ENCODE measurements around the gene ATP9B.

Gene ATP9B

GRCh38 chr18:79211844-79212243 is 142.7 kb downstream of the ATP9B start:
- WGBS, 2 experiments (ENCODE audit: insufficient coverage in 2 of 2): 93 to 100% methylated on average over 2 to 3 of the region's 5 CpGs
- H3K36me3 ChIP-seq (ENCODE audit: control insufficient read depth, insufficient read depth, low read length): peaks cover 9% of the 10 kb centered on the region
- H3K4me1 ChIP-seq (ENCODE audit: control insufficient read depth, insufficient read depth, low read length, poor library complexity, severe bottlenecking): no peaks in the 10 kb centered on the region
- no peak overlapping the region for H3K4me3 ChIP-seq (ENCODE audit: extremely low read depth, insufficient read depth, low read length, poor library complexity, severe bottlenecking)
- no peaks in the 10 kb centered on the region for H3K9me3 ChIP-seq (ENCODE audit: control insufficient read depth, low read length)
- no peak overlapping the region for H3K27ac ChIP-seq (ENCODE audit: low read depth, low read length, severe bottlenecking)

GRCh38 chr18:79214056-79214455 is 144.9 kb downstream of the ATP9B start:
- Histone ChIP-seq H3K4me3 (ENCODE audit: extremely low read depth, insufficient read depth, low read length, poor library complexity, severe bottlenecking) (no peak overlapping the region), H3K4me1 (ENCODE audit: control insufficient read depth, insufficient read depth, low read length, poor library complexity, severe bottlenecking) (no peaks in the 10 kb centered on the region), H3K9me3 (ENCODE audit: control insufficient read depth, low read length) (no peaks in the 10 kb centered on the region), H3K27ac (ENCODE audit: low read depth, low read length, severe bottlenecking) (no peak overlapping the region), H3K36me3 (ENCODE audit: control insufficient read depth, insufficient read depth, low read length) (no peaks in the 10 kb centered on the region)
- 100% methylated on average over 2 of the region's 3 CpGs; no CpG with 5 or more reads in 1 of the 2 experiments for WGBS, 2 experiments (ENCODE audit: insufficient coverage in 2 of 2)

- H3K27ac ChIP-seq (ENCODE audit: low read depth, low read length, severe bottlenecking): no peak overlapping the region
- no peaks in the 10 kb centered on the region for H3K36me3 ChIP-seq (ENCODE audit: control insufficient read depth, insufficient read depth, low read length)
- H3K4me1 ChIP-seq (ENCODE audit: control insufficient read depth, insufficient read depth, low read length, poor library complexity, severe bottlenecking): no peaks in the 10 kb centered on the region
- 95 to 100% methylated on average over 3 to 6 of the region's 6 CpGs for WGBS, 2 experiments (ENCODE audit: insufficient coverage in 2 of 2)
- no peak overlapping the region for H3K4me3 ChIP-seq (ENCODE audit: extremely low read depth, insufficient read depth, low read length, poor library complexity, severe bottlenecking)
- no peaks in the 10 kb centered on the region for H3K9me3 ChIP-seq (ENCODE audit: control insufficient read depth, low read length)
Measured at GRCh38 chr18:79216176-79216575, 147.0 kb downstream of the ATP9B start.

GRCh38 chr18:79217979-79218604 is 148.9 kb downstream of the ATP9B start:
- 90 to 94% methylated on average over 17 to 19 of the region's 19 CpGs for WGBS, 2 experiments (ENCODE audit: insufficient coverage in 2 of 2)
- no peak overlapping the region for H3K27ac ChIP-seq (ENCODE audit: low read depth, low read length, severe bottlenecking)
- H3K4me1 ChIP-seq (ENCODE audit: control insufficient read depth, insufficient read depth, low read length, poor library complexity, severe bottlenecking): no peaks in the 10 kb centered on the region

GRCh38 chr18:79218605-79219190 is 149.5 kb downstream of the ATP9B start:
- no peaks in the 10 kb centered on the region for H3K36me3 ChIP-seq (ENCODE audit: control insufficient read depth, insufficient read depth, low read length)
- no peaks in the 10 kb centered on the region for H3K9me3 ChIP-seq (ENCODE audit: control insufficient read depth, low read length)
- no peak overlapping the region for H3K4me3 ChIP-seq (ENCODE audit: extremely low read depth, insufficient read depth, low read length, poor library complexity, severe bottlenecking)
- no peaks in the 10 kb centered on the region for H3K4me1 ChIP-seq (ENCODE audit: control insufficient read depth, insufficient read depth, low read length, poor library complexity, severe bottlenecking)
- no peak overlapping the region for H3K27ac ChIP-seq (ENCODE audit: low read depth, low read length, severe bottlenecking)
- 95 to 97% methylated on average over 9 to 10 of the region's 10 CpGs for WGBS, 2 experiments (ENCODE audit: insufficient coverage in 2 of 2)

More at GRCh38 chr18:79217979-79218604, 148.9 kb downstream of the ATP9B start:
- Histone ChIP-seq H3K4me3 (ENCODE audit: extremely low read depth, insufficient read depth, low read length, poor library complexity, severe bottlenecking) (no peak overlapping the region), H3K9me3 (ENCODE audit: control insufficient read depth, low read length) (no peaks in the 10 kb centered on the region), H3K36me3 (ENCODE audit: control insufficient read depth, insufficient read depth, low read length) (no peaks in the 10 kb centered on the region)

- Histone ChIP-seq H3K9me3 (ENCODE audit: control insufficient read depth, low read length) (no peaks in the 10 kb centered on the region), H3K27ac (ENCODE audit: low read depth, low read length, severe bottlenecking) (no peak overlapping the region)
- 90 to 95% methylated on average over 4 to 5 of the region's 5 CpGs for WGBS, 2 experiments (ENCODE audit: insufficient coverage in 2 of 2)
Measured at GRCh38 chr18:79221136-79221535, 151.9 kb downstream of the ATP9B start.

GRCh38 chr18:79222790-79223189 is 153.6 kb downstream of the ATP9B start:
- no peak overlapping the region for H3K4me3 ChIP-seq (ENCODE audit: extremely low read depth, insufficient read depth, low read length, poor library complexity, severe bottlenecking)
- no peaks in the 10 kb centered on the region for H3K4me1 ChIP-seq (ENCODE audit: control insufficient read depth, insufficient read depth, low read length, poor library complexity, severe bottlenecking)
- WGBS, 2 experiments (ENCODE audit: insufficient coverage in 2 of 2): no CpG with 5 or more reads among the region's 1 CpG
- H3K36me3 ChIP-seq (ENCODE audit: control insufficient read depth, insufficient read depth, low read length): no peaks in the 10 kb centered on the region
- no peak overlapping the region for H3K27ac ChIP-seq (ENCODE audit: low read depth, low read length, severe bottlenecking)
- H3K9me3 ChIP-seq (ENCODE audit: control insufficient read depth, low read length): no peaks in the 10 kb centered on the region

More at GRCh38 chr18:79221136-79221535, 151.9 kb downstream of the ATP9B start:
- Histone ChIP-seq H3K36me3 (ENCODE audit: control insufficient read depth, insufficient read depth, low read length) (no peaks in the 10 kb centered on the region), H3K4me3 (ENCODE audit: extremely low read depth, insufficient read depth, low read length, poor library complexity, severe bottlenecking) (no peak overlapping the region), H3K4me1 (ENCODE audit: control insufficient read depth, insufficient read depth, low read length, poor library complexity, severe bottlenecking) (no peaks in the 10 kb centered on the region)

- H3K4me1 ChIP-seq (ENCODE audit: control insufficient read depth, insufficient read depth, low read length, poor library complexity, severe bottlenecking): no peaks in the 10 kb centered on the region
- no peaks in the 10 kb centered on the region for H3K36me3 ChIP-seq (ENCODE audit: control insufficient read depth, insufficient read depth, low read length)
- H3K27ac ChIP-seq (ENCODE audit: low read depth, low read length, severe bottlenecking): no peak overlapping the region
- H3K4me3 ChIP-seq (ENCODE audit: extremely low read depth, insufficient read depth, low read length, poor library complexity, severe bottlenecking): no peak overlapping the region
- no peaks in the 10 kb centered on the region for H3K9me3 ChIP-seq (ENCODE audit: control insufficient read depth, low read length)
- WGBS, 2 experiments (ENCODE audit: insufficient coverage in 2 of 2): no CpG with 5 or more reads among the region's 1 CpG
Measured at GRCh38 chr18:79223431-79223830, 154.2 kb downstream of the ATP9B start.

GRCh38 chr18:79224381-79224780 is 155.2 kb downstream of the ATP9B start:
- H3K4me1 ChIP-seq (ENCODE audit: control insufficient read depth, insufficient read depth, low read length, poor library complexity, severe bottlenecking): no peaks in the 10 kb centered on the region
- 96 to 100% methylated on average over 3 of the region's 3 CpGs for WGBS, 2 experiments (ENCODE audit: insufficient coverage in 2 of 2)
- H3K4me3 ChIP-seq (ENCODE audit: extremely low read depth, insufficient read depth, low read length, poor library complexity, severe bottlenecking): no peak overlapping the region
- H3K36me3 ChIP-seq (ENCODE audit: control insufficient read depth, insufficient read depth, low read length): no peaks in the 10 kb centered on the region
- H3K9me3 ChIP-seq (ENCODE audit: control insufficient read depth, low read length): no peaks in the 10 kb centered on the region
- no peak overlapping the region for H3K27ac ChIP-seq (ENCODE audit: low read depth, low read length, severe bottlenecking)

GRCh38 chr18:79227621-79228020 is 158.4 kb downstream of the ATP9B start:
- no peak overlapping the region for H3K27ac ChIP-seq (ENCODE audit: low read depth, low read length, severe bottlenecking)
- no peaks in the 10 kb centered on the region for H3K4me1 ChIP-seq (ENCODE audit: control insufficient read depth, insufficient read depth, low read length, poor library complexity, severe bottlenecking)
- no peak overlapping the region for H3K4me3 ChIP-seq (ENCODE audit: extremely low read depth, insufficient read depth, low read length, poor library complexity, severe bottlenecking)
- H3K9me3 ChIP-seq (ENCODE audit: control insufficient read depth, low read length): no peaks in the 10 kb centered on the region
- no peaks in the 10 kb centered on the region for H3K36me3 ChIP-seq (ENCODE audit: control insufficient read depth, insufficient read depth, low read length)
- WGBS, 2 experiments (ENCODE audit: insufficient coverage in 2 of 2): 90 to 91% methylated on average over 1 to 3 of the region's 3 CpGs

GRCh38 chr18:79229431-79229830 is 160.2 kb downstream of the ATP9B start:
- 92 to 100% methylated on average over 3 to 6 of the region's 6 CpGs for WGBS, 2 experiments (ENCODE audit: insufficient coverage in 2 of 2)
- Histone ChIP-seq H3K4me3 (ENCODE audit: extremely low read depth, insufficient read depth, low read length, poor library complexity, severe bottlenecking) (no peak overlapping the region), H3K27ac (ENCODE audit: low read depth, low read length, severe bottlenecking) (no peak overlapping the region)

More at GRCh38 chr18:79229431-79229830, 160.2 kb downstream of the ATP9B start:
- no peaks in the 10 kb centered on the region for H3K9me3 ChIP-seq (ENCODE audit: control insufficient read depth, low read length)
- no peaks in the 10 kb centered on the region for H3K36me3 ChIP-seq (ENCODE audit: control insufficient read depth, insufficient read depth, low read length)
- H3K4me1 ChIP-seq (ENCODE audit: control insufficient read depth, insufficient read depth, low read length, poor library complexity, severe bottlenecking): no peaks in the 10 kb centered on the region

All from mesodermal cell (in vitro differentiated cells).